ENCODE measurements around the gene RET. TPM values are rescaled to one million over a fixed set of nuclear protein-coding genes. Genes with fewer than 3 reads are reported as not detected.

RET gene
- total and polyA plus RNA-seq, 2 of the 8 experiments (the other 6 are each of a cell fraction or from before 2014, with no cell fraction given), result 6.7 to 8.4 TPM

DNA sequence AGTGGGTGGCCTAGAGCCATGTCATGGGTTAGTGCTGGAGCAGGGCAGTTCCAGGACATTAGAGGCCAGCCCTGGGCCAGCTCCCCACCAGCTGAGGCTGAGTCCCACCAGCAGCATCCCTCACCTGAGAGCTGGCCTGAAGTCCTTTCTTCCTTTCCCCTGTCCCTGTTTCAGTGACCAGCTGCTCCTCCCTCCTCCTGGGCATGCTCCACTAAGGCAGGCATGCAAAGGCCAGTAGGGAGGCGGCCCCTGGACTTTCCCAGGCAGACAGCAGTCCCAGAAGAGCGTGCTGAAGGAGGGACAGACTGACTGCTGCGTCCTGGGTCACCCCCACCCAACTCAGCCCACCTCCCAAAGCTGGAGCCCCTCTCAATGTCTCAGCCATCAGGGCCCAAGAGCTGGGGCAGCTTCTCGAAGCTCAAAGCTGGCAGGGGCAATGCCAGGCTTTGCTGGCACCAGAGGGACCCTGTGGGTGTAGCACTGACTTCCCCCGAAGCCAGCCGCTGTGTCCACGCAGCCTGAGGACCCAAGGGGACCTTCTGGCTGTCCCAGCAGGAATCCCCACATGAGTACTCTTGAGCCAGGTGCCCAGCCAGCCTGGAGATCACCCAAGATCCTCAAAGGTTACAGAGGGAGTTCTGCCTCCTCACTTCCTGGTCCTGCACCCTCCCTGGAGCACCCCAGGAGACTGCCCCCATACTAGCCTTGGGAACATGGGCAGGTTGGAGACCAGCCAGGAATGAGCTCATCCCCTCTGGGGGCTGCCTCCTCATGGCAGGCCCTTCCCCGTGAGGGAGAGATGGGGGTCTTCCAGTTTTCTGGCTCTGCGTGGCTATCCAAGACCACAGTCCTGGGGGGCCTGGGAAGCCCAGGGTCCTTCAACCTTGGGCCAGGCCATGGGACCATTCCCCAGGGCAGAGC, 35.2 kb upstream of the RET start:
- Histone ChIP-seq H3K4me1 (replicated peaks in 1 of 4; ENCODE audit: control insufficient read depth in 3 of 4, insufficient read depth in 4 of 4, low read length in 3 of 4) (peaks cover 0 to 23% (median 11%) of the 10 kb centered on the region in 4 experiments; a peak in 6 of 7 replicates), H3K4ac (replicated peaks; ENCODE audit: insufficient read length, low read depth, low read length) (no peak overlapping the region), H2BK12ac (ENCODE audit: low read depth, low read length) (peak overlapping the region; percentile 17; the same call in 1 of the 2 replicates), H3K23me2 (ENCODE audit: low read depth, low read length) (peaks cover 1% of the 10 kb centered on the region; the same call in 1 of the 2 replicates), H3K18ac (ENCODE audit: extremely low read depth, low read length) (no peak overlapping the region), H3K79me2 (ENCODE audit: control insufficient read depth in 1 of 2, insufficient read depth in 2 of 2, low read length in 2 of 2) (no peaks in the 10 kb centered on the region), H2AFZ (ENCODE audit: low read length) (no peak overlapping the region), H4K5ac (ENCODE audit: insufficient read length, low read depth, low read length) (no peak overlapping the region), H2AK5ac (ENCODE audit: low read depth, low read length) (no peak overlapping the region), H3K14ac (ENCODE audit: insufficient read length) (no peak overlapping the region), H4K8ac (ENCODE audit: extremely low read depth, insufficient read depth, low read length) (no peak overlapping the region), H4K20me1 (replicated peaks in 1 of 2; ENCODE audit: control insufficient read depth in 1 of 2, insufficient read depth in 2 of 2, low read length in 2 of 2) (no peaks in the 10 kb centered on the region), H3K4me2 (ENCODE audit: insufficient read depth in 1 of 2, low read depth in 2 of 2, low read length in 2 of 2) (no peak overlapping the region), H3K9ac (replicated peaks in 1 of 4; ENCODE audit: extremely low read depth in 1 of 4, low read depth in 3 of 4, low read length in 3 of 4) (no peak overlapping the region), H3K36me3 (ENCODE audit: control insufficient read depth in 2 of 4, insufficient read depth in 4 of 4, low read length in 3 of 4) (no peaks in the 10 kb centered on the region), H2BK5ac (ENCODE audit: low read depth, low read length) (no peak overlapping the region), H3K27ac (ENCODE audit: low read depth, low read length) (no peak overlapping the region), H3K23ac (ENCODE audit: insufficient read length) (no peak overlapping the region), H3K56ac (replicated peaks; ENCODE audit: insufficient read length, low read depth, low read length) (no peak overlapping the region), H3K27me3 (replicated peaks in 1 of 4; ENCODE audit: control insufficient read depth in 3 of 4, extremely low read depth in 1 of 4, insufficient read depth in 3 of 4, low read length in 3 of 4) (no peaks in the 10 kb centered on the region), H4K91ac (replicated peaks; ENCODE audit: insufficient read length, low read length) (peak overlapping the region; percentile 62), H3K4me3 (ENCODE audit: extremely low read depth in 1 of 4, insufficient read depth in 2 of 4, low read depth in 3 of 4, low read length in 4 of 4) (no peak overlapping the region), H2BK120ac (replicated peaks; ENCODE audit: low read depth, low read length) (no peak overlapping the region), H2BK20ac (ENCODE audit: low read length) (no peak overlapping the region), H3K79me1 (ENCODE audit: low read depth, low read length) (no peaks in the 10 kb centered on the region), H2BK15ac (ENCODE audit: low read length) (peak overlapping the region; percentile 29; the same call in 1 of the 2 replicates), H3K9me3 (ENCODE audit: insufficient read depth in 2 of 2, low read depth in 1 of 2, low read length in 1 of 2) (no peaks in the 10 kb centered on the region)
- WGBS, 2 experiments (ENCODE audit: extremely low coverage in 1 of 2, insufficient coverage in 1 of 2, insufficient read length in 1 of 2, insufficient replicate concordance in 2 of 2, low coverage in 1 of 2, low lambda C conversion rate in 2 of 2, missing lambda C conversion rate in 1 of 2), result 85% methylated on average over 7 of the region's 9 CpGs; no CpG with 5 or more reads in 1 of the 2 experiments
- TF ChIP-seq GABPA (IDR thresholded peaks at IDR 0.05; ENCODE audit: borderline replicate concordance, insufficient read depth, low read length) (no peak), MAFK (IDR thresholded peaks at IDR 0.05; ENCODE audit: low read depth, low read length) (no peak), PHF8 (conservative IDR thresholded peaks at IDR 0.05; ENCODE audit: low read depth, low read length) (no peak), SIRT6 (IDR thresholded peaks at IDR 0.05; ENCODE audit: low read length) (no peak), TAF1 (IDR thresholded peaks at IDR 0.05; ENCODE audit: low read depth, low read length) (no peak), ASH2L (IDR thresholded peaks at IDR 0.05; ENCODE audit: low read length) (no peak), SRF (IDR thresholded peaks at IDR 0.05; ENCODE audit: low read depth, low read length) (no peak), SP1 (IDR thresholded peaks at IDR 0.05; ENCODE audit: low read depth, low read length) (no peak), HDAC2 (IDR thresholded peaks at IDR 0.05; ENCODE audit: borderline replicate concordance in 1 of 2, low read depth in 2 of 2, low read length in 2 of 2) (no peak), YY1 (IDR thresholded peaks at IDR 0.05; ENCODE audit: low read depth, low read length) (no peak)
- TF ChIP-seq, protein P1, sequence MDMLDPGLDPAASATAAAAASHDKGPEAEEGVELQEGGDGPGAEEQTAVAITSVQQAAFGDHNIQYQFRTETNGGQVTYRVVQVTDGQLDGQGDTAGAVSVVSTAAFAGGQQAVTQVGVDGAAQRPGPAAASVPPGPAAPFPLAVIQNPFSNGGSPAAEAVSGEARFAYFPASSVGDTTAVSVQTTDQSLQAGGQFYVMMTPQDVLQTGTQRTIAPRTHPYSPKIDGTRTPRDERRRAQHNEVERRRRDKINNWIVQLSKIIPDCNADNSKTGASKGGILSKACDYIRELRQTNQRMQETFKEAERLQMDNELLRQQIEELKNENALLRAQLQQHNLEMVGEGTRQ (IDR thresholded peaks at IDR 0.05; ENCODE audit: low read length), result no peak
- CTCF ChIA-PET (ENCODE audit: partially characterized antibody), result interaction anchor here (0.6 to 4.6 kb wide), 15 partner anchors 9 to 176 kb away, joined by 3 to 22 read pairs (median 3); no protein-coding TSS in a partner anchor
- DNase-seq (ENCODE audit: low read depth in 1 of 2, low spot score in 2 of 2) (peak in 1 of 2 experiments; percentile 33), FAIRE-seq (no peak)
- POLR2A ChIA-PET (ENCODE audit: partially characterized antibody), result no interaction called here

Measured in H1 (cell line).